ENCODE results near the gene NT5DC2.

GRCh38 chr3:52544937-52545336 is 11.3 kb upstream of the NT5DC2 start:
- TF ChIP-seq, protein P1, sequence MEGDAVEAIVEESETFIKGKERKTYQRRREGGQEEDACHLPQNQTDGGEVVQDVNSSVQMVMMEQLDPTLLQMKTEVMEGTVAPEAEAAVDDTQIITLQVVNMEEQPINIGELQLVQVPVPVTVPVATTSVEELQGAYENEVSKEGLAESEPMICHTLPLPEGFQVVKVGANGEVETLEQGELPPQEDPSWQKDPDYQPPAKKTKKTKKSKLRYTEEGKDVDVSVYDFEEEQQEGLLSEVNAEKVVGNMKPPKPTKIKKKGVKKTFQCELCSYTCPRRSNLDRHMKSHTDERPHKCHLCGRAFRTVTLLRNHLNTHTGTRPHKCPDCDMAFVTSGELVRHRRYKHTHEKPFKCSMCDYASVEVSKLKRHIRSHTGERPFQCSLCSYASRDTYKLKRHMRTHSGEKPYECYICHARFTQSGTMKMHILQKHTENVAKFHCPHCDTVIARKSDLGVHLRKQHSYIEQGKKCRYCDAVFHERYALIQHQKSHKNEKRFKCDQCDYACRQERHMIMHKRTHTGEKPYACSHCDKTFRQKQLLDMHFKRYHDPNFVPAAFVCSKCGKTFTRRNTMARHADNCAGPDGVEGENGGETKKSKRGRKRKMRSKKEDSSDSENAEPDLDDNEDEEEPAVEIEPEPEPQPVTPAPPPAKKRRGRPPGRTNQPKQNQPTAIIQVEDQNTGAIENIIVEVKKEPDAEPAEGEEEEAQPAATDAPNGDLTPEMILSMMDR (conservative IDR thresholded peaks at IDR 0.05; ENCODE audit: low read length), result no peak
- TF ChIP-seq EZH2phosphoT487 (IDR thresholded peaks at IDR 0.05; ENCODE audit: borderline replicate concordance, low read depth, low read length), result no peak

All from OCI-LY7 (cell line).